Epithelial cell of prostate (primary cell): ENCODE results near the gene UTP18.
A peak's percentile ranks its signal among the peaks of the same experiment; 100 is the strongest.
"Not testable (repeated sequence)": the region's sequence is repeated elsewhere in the genome, so short reads cannot be mapped to it uniquely, and the experiment has no call there.

Experiments
- DNase-seq: peaks from one replicate; pipeline ENCODE4 v3.0.0-alpha.2; 2011; ENCODE audit warnings: low read depth, low spot score
- H3K27ac ChIP-seq: fragments of 450-650 bp; 2 replicates; pipeline ENCODE4 v1.5.1; 2017; ENCODE audit warnings: mild to moderate bottlenecking

Gene UTP18

DNA sequence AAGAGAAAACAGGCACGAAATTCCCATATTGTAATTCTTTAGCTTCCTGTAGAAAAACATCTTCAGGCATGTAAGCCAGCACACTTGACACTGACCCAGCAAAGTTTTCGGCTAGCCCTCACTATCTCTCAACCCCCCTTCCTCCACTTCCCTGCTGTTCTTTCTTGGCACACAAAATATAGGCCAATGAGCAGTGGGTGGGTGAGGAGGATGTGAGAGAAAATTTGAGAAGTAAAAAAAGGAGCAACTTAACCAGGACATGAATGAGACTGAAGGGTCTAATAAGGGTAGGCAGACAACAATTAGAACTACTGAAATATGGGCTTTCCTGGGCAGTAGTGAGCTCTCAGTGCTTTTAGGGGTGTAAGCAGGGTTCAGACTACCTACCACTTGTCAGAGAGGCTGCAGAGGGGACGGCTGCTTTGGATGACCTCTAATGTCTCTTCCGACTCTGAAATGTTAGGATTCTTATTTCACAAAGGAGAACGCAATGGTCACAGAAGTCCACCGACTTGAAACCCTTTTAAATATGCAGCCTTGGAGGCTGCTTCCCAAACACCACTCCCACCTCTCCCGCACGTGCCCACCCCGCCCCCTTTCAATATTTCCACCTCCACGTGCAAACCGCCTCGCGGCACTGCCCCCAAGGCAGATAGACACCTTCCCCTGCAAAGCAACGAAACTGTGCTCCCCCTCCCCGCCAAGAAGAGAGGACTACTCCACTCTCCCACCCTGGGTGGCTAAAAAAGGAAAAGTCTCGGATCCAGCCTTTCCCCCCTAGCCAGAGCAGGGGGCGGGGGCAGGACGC is 1.4 kb upstream of the UTP18 start:
- H3K27ac ChIP-seq = peak overlapping the region; percentile 91
- no peak for DNase-seq

DNA sequence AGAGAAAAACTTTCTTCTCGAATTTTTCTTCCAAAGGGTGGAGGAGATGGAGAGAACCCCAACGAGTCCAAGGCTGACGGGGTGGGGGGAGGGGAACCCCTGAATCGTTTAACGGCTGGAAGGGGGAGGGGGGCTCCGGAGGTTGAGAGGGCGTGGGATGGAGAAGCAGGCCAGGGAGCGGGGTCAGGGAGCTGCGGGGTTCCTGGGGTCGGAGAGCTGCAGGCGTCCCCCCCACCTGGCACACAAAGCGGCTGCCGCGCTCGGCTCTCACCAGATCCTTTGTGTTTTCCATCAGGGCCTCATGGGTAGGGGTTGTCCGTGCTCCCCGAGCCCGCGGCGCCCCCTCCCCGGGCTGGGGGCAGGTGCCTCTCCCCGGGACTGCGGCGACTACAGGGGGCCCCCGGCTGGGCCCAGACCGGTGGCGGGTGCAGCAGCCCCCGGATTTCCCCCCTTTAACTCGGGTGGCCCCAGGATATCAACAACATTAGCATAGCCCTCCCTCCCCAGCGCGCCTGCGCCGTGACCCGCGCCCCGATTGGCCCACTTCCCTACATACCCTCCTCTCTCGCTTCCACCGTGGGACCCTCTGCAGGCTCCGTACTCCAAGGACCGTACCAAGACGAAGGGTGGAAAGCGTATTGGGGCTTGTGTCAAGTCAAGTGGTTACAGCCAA is 646 bp upstream of the UTP18 start, which contains the start of gene MBTD1:
Gene MBTD1, minus strand, starts transcription at position 486 of the 673 bp plus-strand sequence. CDS start 34,888 bp downstream, outside the sequence.
- peak; percentile 76 for DNase-seq
- H3K27ac ChIP-seq = peak within 1 kb of the TSS; percentile 91

DNA sequence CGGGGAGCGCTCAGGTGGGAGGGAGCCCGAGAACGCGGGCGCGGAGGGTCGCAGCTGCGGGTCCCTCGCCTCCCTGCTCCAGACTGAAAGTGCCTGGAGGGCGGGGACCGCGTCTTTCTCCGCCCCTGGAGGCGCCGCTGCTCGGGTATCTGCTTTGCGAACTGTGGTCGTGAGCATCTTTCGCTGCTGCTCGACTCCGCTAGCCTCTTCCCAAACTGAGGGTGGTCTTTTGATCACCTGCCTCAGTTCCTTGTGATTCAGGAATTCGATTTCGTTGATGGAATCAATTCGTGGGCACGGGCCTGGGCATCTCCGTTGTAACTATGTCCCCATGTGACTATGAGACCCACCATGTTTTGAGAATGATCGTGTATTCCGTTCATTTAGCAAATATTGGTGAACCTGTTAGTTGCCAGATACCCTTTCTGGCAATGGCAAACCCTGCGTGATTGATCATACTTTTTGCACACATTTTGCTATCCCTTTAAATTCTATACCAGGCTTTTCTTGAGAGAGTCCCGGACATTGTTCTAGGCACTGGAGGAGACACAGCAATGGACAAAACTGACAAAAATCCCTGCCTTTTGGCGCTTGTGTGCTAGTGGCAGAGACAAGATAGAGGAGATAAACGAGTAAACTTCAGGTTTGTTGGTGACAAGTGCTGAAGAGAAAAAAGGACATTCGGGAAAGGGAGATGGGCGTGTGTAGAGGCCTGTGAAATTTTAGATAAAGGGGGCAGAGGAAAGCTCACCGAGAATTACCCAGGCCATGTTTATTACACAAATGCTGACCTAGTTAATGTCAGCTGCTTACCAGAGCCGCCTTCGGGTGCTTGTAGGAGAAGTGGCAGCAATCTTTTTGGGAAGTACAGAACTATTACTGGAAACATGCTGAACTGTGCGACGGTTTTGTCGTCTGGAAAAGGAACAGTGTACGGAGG is 948 bp downstream of the UTP18 start:
- peak overlapping the region; percentile 91 for H3K27ac ChIP-seq
- DNase-seq = no peak

DNA sequence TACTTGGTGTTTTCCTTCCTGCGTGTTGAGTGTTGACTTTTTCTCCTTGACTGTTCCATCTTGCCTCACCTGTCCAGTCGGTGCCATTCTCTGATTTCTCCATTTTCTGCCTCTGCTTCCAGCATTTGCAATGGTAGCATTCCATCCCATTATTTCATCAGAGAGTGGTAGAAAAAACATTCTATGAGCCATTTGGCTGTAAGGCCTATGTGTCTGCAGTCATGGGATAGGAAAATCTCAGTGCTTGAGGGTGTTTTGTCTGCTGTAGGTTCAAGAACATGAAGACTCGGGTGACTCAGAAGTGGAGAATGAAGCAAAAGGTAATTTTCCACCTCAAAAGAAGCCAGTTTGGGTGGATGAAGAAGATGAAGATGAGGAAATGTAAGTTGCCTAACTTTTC is 2.7 kb downstream of the UTP18 start:
- no peak for DNase-seq
- H3K27ac ChIP-seq = peak overlapping the region; percentile 29

DNA sequence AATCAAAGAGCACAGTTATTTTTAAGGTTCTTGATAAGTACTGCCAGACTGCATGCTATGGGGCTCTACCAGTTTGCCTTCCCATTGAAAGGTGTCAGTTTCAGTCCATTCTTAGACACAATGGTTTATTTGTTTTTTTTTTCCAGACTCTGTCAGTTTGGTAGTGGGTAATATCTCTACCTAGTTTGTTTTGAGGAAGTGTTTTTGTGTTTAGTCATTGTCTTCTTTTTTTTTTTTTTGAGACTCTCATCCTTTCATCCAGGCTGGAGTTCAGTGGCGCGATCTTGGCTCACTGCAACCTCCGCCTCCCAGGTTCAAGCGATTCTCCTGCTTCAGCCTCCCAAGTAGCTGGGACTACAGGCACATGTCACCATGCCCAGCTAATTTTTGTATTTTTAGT is 4.1 kb downstream of the UTP18 start:
- not testable (repeated sequence) for DNase-seq, H3K27ac ChIP-seq

DNA sequence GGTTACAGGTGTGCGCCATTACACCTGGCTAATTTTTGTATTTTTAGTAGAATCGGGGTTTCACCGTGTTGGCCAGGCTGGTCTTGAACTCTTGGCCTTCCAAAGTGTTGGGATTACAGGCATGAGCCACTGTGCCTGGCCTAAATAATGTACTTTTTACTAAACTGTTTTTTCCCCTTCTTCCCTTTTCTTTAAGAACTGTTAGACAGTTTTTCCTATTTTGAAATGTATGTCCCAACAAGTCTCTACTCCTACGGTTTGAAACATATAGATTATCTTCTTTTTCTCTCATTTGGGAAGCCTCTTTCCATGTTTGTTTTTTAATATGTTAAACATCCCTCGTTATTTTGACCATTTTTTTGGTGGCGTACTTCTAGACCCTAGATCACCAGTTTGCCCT is 9.6 kb downstream of the UTP18 start:
- DNase-seq = no peak
- no peak overlapping the region for H3K27ac ChIP-seq

DNA sequence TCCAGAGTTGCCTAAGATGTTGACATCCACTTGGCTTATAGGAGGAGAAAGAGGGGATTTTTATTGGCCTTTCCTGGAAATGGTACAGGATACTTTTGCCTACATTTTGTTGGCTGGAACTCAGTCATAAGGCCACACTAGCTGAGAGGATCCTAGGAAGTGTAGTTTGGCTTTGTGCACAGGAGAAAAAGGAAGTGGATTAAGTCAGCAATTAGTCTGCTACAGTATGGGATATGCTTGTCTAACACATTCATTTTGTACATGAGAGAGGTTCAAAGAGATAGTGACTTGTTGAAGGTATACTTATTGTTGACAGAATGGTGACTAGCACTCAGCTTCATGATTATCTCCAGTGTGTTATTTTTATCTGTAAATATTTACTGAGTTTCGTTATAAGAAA is 10.3 kb downstream of the UTP18 start:
- DNase-seq = no peak
- H3K27ac ChIP-seq = no peak overlapping the region

DNA sequence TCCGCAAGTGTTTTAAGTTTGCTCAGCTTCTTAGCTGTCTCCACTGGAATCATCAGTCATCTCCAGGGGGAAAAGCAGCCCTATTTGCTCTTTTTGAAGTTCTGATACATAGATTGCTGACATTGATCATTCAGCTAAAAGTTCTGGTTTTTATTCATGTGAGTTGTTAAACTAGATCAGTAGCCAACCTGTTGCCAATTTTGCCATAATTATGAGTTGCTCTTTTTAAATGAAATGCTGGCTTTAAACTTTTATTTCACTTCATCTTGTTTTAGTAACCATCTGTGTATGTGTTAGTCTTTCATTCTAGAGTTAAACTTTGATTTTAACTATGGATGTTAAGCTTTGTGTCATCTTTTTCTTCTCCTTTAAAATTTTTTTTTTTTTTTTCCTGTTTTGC is 12.5 kb downstream of the UTP18 start:
- DNase-seq = no peak
- no peak overlapping the region for H3K27ac ChIP-seq

DNA sequence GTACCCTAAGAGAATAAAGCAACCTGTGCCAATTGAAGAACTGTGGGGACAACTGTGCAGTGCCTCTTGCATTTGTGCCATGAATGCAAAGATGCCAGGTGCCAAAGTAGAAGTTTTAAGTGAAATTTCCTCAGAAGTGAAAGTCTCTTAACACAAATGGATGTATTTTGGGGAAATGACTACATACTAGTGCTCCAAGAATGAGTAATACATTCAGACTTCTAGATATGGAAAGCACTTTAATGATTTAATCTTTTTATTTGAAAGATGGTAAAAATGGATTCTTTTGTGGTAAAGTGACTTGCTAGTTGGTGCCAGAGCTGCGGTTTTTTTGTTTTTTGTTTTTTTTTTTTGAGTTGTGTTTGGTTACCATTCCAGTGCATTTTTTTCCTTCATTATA is 15.0 kb downstream of the UTP18 start:
- DNase-seq = no peak
- no peak overlapping the region for H3K27ac ChIP-seq

DNA sequence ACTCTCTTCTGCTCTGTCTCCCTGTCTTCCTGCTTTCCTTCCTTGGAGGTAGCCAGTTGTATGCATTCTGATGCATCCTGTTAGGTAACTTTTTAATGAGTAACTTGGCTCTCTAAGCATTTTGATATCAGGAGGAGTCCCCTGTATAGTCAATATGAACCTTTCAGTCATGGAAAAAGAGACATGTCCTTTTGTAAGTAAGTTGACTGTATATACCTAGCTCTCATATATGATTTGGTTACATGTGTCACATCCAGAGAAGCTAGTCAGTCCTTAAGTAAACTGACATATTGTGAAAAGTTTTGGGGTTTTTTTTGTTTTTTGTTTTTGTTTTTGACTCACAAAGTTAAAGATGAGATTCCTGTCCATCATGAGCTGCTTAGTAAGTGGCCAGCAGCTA is 18.8 kb downstream of the UTP18 start:
- no peak overlapping the region for H3K27ac ChIP-seq
- no peak for DNase-seq

DNA sequence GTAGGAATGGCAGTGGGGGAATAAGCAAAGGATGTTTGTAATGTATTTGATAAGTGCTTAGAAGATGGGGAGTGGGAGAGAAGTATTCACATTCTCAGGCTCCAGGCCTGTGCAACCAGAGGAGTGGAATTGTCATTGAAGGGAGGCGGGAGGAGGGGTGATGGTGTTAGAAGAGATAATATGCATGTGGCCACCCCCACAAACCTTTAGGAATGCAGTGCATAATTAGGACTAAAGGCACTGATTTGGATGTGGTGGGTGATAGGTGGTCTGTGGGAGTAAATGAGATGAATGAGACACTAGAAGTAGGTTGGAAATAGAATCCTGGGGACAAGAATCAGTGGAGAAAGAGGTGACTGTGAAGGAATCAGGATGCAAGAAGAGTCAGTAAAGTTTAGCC is 27.1 kb downstream of the UTP18 start:
- no peak overlapping the region for H3K27ac ChIP-seq
- DNase-seq = no peak

DNA sequence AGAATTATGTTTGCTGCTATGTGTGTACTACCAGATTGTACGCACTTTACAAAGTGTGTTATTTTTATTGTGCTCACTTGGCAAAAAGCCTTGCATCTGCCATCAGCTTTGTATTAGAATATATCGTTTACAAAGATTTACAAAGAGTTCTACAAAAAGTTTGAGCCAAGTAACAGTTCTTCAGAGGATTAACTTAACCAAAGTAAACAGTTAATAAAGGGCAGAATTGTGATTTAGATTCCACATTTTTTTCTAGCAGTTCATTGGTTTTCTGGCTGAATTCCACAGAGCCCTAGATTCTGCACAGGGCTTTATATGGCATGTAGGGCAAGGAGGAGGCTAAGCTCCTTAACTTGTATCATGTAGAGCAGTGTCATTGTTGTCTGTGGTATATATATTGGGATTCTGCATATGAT is 29.4 kb downstream of the UTP18 start:
- no peak for DNase-seq
- H3K27ac ChIP-seq = no peak overlapping the region

DNA sequence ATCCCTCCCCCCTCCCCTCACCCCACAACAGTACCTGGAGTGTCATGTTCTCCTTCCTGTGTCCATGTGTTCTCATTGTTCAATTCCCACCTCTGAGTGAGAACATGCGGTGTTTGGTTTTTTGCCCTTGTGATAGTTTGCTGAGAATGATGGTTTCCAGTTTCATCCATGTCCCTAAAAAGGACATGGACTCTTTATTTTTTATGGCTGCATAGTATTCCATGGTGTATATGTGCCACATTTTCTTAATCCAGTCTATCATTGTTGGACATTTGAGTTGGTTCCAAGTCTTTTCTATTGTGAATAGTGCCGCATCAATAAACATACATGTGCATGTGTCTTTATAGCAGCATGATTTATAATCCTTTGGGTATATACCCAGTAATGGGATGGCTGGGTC is 34.0 kb downstream of the UTP18 start:
- H3K27ac ChIP-seq, DNase-seq: not testable (repeated sequence)

DNA sequence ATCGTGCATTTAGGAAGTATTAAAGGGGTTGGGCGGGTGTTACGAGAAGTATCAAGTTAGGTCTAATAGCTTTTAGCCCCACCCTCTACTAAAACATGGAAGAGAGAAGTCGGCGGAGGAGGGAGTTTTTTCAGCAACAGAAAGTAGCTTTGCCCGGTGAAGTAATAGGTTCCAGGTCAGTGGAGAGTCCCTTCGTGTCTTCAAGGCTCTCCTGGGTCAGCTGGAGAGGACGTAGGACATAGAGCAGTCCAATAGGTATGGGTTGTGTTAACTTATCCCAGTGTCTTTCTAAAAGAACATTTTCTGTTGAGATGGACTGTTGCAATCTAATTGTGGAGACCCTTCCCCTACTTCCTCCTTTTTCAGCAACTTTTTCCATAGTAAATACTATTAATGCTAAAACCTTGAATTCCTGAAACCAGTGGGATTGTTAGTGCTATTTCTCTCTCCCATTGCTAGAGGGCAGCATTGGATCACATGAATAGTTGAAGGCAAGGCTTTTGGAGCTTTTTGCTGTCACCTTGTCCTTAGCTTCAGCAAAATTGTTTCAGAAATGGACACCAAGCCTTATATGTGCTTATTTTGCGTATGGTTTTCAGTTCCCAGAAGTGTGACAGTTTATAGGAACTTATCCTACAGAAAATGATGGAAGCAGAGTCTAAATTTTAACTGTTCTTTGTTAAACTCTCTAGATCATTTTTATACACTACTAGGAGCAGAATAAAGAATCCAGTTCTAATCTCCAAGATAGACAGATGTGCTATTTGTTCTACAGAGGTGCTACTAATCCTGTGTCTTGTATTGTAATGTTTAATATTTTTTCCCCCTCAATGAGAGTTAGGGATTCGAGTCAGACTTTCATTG is 38.4 kb downstream of the UTP18 start:
- no peak overlapping the region for H3K27ac ChIP-seq
- no peak for DNase-seq

DNA sequence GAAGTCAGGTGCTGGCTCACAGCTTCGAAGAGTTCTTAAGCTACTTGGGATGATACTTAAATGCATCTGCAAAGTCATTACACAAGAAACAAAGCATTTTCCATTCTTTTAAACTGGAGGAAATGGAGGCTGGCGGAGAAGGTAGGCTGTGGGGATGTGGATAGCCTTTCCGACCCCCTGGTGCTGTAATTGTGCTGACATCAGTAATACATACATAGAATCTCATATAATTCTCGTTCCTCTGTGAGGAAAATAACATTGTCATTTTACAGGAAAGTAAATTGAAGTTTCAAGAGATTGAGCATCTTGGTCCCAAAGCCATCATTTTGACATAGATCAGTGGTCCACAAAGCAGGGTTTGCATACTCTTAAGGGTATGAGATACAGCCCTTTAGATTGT is 39.5 kb downstream of the UTP18 start:
- H3K27ac ChIP-seq = no peak overlapping the region
- no peak for DNase-seq

DNA sequence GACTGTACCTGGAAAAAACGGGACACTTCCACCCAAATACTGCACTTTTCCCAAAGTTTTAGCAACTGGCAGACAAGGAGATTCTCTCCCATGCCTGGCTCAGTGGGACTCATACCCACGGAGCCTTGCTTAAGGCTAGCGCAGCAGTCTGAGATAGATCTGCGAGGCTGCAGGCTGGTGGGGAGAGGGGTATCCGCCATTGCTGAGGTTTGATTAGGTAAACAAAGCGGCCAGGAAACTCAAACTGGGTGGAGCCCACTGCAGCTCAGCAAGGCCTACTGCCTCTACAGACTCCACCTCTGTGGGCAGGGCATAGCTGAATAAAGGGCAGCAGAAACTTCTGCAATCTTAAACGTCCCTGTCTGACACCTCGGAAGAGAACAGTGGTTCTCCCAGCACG is 44.8 kb downstream of the UTP18 start:
- H3K27ac ChIP-seq = no peak overlapping the region
- DNase-seq = no peak

DNA sequence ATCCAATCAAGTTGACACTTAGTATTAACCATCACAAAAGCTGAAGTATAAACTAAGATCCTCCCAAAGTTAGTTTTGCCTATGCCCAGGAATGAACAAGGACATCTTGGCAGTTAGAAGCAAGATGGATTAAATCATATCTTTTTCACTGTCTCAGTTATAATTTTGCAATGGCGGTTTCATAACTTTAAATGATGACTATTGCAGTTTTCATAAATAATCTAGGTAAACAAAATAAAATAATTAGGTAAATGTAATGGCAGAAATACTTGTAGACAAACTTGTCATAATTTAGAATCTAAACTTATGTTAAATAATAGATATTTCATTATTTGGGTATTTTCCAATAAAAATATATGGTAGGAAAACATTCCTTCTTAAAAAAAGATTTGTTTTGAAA is 51.7 kb downstream of the UTP18 start:
- not testable (repeated sequence) for H3K27ac ChIP-seq

DNA sequence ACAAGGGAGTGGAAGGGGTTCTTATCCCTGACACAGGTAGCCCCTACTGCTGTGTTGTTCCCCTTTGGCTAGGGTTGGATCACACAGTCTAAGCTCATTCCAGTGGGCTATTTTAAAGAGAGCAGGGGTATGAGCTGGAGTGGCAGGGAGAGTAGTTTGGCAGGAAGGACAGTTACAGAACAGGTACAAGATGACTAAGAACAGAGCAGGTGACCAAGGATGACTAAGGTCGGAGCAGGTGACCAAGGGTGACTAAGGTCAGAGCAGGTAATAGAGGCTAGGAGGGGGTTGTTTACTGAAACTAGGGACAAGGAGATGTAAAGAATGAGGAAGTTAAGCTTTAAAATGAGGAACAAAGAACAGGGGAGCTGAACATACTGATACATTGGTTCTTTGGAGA is 58.8 kb downstream of the UTP18 start:
- DNase-seq = no peak
- H3K27ac ChIP-seq = no peak overlapping the region

More for the DNA sequence above, 51.7 kb downstream of the UTP18 start:
- DNase-seq = not testable (repeated sequence)

DNA sequence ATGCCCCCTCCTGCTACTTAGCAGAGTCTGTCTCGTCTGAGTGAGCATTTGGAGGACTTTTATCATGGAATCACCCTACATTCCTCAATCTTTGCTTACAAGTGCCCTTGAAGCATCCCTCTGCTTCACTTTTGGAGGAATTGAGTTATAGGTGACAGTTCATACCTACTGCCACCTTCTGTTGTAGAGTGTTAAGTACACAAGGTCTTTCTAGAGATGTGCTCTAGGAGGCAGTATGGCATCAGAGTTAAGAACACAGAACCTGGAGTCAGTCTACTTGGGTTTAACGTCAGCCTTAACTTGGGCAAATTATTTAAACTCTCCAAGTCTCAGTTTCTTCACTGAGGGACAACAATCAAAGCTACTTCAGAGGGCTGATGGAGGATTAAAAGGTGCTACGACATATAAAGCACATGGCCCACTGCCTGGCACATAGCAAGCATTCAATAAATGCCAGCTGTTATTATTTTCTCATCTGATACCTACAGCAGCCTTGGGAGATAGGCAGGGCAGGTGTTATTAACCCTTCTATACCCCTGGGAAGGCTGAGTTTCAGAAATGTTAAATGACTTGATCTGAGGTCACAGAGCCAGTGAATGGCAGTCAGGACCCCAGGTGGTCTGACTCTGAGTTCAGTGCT is 62.2 kb downstream of the UTP18 start:
- DNase-seq = no peak
- no peak overlapping the region for H3K27ac ChIP-seq
